Measurements from ENCODE around the gene SH3BP1. TPM values are rescaled to one million over a fixed set of nuclear protein-coding genes. Genes with fewer than 3 reads are reported as not detected.

SH3BP1 gene
- total and polyA plus RNA-seq, 9 of the 15 experiments (the other 6 are each of a cell fraction or from before 2014, with no cell fraction given), result 0.10 to 36.2 (median 10.4) TPM

GRCh38 chr22:37672920-37673455, 33.5 kb downstream of the SH3BP1 start:
- H3K4me3 ChIP-seq, result no peak overlapping the region
- intact Hi-C loops (cut with micrococcal nuclease) (no loop called here), in situ Hi-C loops (cut with MboI) (no loop called here)
- DNase-seq (ENCODE audit: extremely low read depth in 1 of 4, low spot score in 3 of 4) (no peak), ATAC-seq (no peak), FAIRE-seq (no peak)
- WGBS (ENCODE audit: insufficient coverage, low coverage, missing lambda C conversion rate), result 75% methylated on average over 3 of the region's 11 CpGs
- no peak overlapping the region for H3K27ac ChIP-seq (ENCODE audit: extremely low read depth, low read depth, low read length)
- H2AFZ ChIP-seq (ENCODE audit: low read depth, low read length), result no peak overlapping the region
- H3K9me3 ChIP-seq (replicated peaks; ENCODE audit: control insufficient read depth, insufficient read depth, low read depth, low read length), result no peaks in the 10 kb centered on the region
- peaks cover 1% of the 10 kb centered on the region; the same call in 1 of the 3 replicates for H3K36me3 ChIP-seq (ENCODE audit: control insufficient read depth, insufficient read depth, low read length)
- H3K79me2 ChIP-seq (ENCODE audit: control insufficient read depth, insufficient read depth, low read length), result peaks cover 19% of the 10 kb centered on the region
- TF ChIP-seq TCF7L2 (IDR thresholded peaks at IDR 0.05; ENCODE audit: low read depth, low read length) (no peak), SPI1 (IDR thresholded peaks at IDR 0.05; ENCODE audit: borderline replicate concordance, low read depth, low read length) (no peak), CREBBP (IDR thresholded peaks at IDR 0.05; ENCODE audit: low read depth, low read length) (no peak), SMARCA4 (IDR thresholded peaks at IDR 0.05) (no peak), RBFOX2 (IDR thresholded peaks at IDR 0.05; ENCODE audit: low read depth, low read length) (no peak), ERF (CRISPR knock-in tag; IDR thresholded peaks at IDR 0.05) (no peak), NCOA4 (IDR thresholded peaks at IDR 0.05; ENCODE audit: partially characterized antibody) (no peak), DNMT1 (IDR thresholded peaks at IDR 0.05) (no peak), ZNF175 (CRISPR knock-in tag; IDR thresholded peaks at IDR 0.05; ENCODE audit: low read depth) (no peak), CEBPG (CRISPR knock-in tag; IDR thresholded peaks at IDR 0.05) (no peak), CEBPG (tag; conservative IDR thresholded peaks at IDR 0.05 in 1 of 2, IDR thresholded peaks at IDR 0.05 in 1 of 2) (no peak), ZBED1 (IDR thresholded peaks at IDR 0.05) (no peak), CEBPB (tag; IDR thresholded peaks at IDR 0.05) (no peak), ARID3A (IDR thresholded peaks at IDR 0.05; ENCODE audit: borderline replicate concordance, low read depth, low read length) (no peak), CREM (IDR thresholded peaks at IDR 0.05; ENCODE audit: low read depth) (no peak), YY1 (IDR thresholded peaks at IDR 0.05; ENCODE audit: borderline replicate concordance in 1 of 3, control insufficient read depth in 1 of 3, extremely low read depth in 1 of 3, insufficient read depth in 3 of 3, insufficient read length in 1 of 3, insufficient replicate concordance in 2 of 3, low read depth in 1 of 3, low read length in 2 of 3) (no peak), ZNF24 (IDR thresholded peaks at IDR 0.05) (no peak)
- H3K9ac ChIP-seq (ENCODE audit: insufficient read depth in 1 of 2, low read depth in 2 of 2, low read length in 2 of 2), result peak overlapping the region in 1 of 2 experiments; percentile 74; a peak in 2 of 4 replicates
- no peaks in the 10 kb centered on the region for H3K9me1 ChIP-seq (ENCODE audit: control insufficient read depth, insufficient read depth, low read length)
- BruUV-seq (replicated peaks), result no TSS peak
- CTCF ChIA-PET (ENCODE audit: low intra/inter-chr PET ratio), result no interaction called here
- peaks cover 2 to 53% of the 10 kb centered on the region in 2 experiments; a peak in 3 of 5 replicates for H3K4me1 ChIP-seq (replicated peaks in 1 of 2; ENCODE audit: control insufficient read depth in 2 of 2, insufficient read depth in 2 of 2, low read length in 2 of 2)
- no peaks in the 10 kb centered on the region for H4K20me1 ChIP-seq (replicated peaks; ENCODE audit: control insufficient read depth, insufficient read depth, low read length)
- no peaks in the 10 kb centered on the region for H3K27me3 ChIP-seq (ENCODE audit: control insufficient read depth in 2 of 2, insufficient read depth in 2 of 2, low read length in 2 of 2)
- POLR2A ChIA-PET, result interaction anchor here (0.6 to 2.7 kb wide), 3 partner anchors 12 to 137 kb away, joined by 3 to 11 read pairs (median 3); no protein-coding TSS in a partner anchor
- H3K4me2 ChIP-seq (ENCODE audit: insufficient read depth, low read length), result no peak overlapping the region
